Activated effector memory CD4-positive, alpha-beta T cell treated with Interleukin-2 at 50 U/mL for 16 hours (primary cell): ENCODE results near the gene RPS6KA5.
"Not testable (repeated sequence)": the region's sequence is repeated elsewhere in the genome, so short reads cannot be mapped to it uniquely, and the experiment has no call there.

Experiments
- DNase-seq: peaks from one replicate; pipeline ENCODE4 v3.0.0-alpha.2; 2020

RPS6KA5 gene

DNA sequence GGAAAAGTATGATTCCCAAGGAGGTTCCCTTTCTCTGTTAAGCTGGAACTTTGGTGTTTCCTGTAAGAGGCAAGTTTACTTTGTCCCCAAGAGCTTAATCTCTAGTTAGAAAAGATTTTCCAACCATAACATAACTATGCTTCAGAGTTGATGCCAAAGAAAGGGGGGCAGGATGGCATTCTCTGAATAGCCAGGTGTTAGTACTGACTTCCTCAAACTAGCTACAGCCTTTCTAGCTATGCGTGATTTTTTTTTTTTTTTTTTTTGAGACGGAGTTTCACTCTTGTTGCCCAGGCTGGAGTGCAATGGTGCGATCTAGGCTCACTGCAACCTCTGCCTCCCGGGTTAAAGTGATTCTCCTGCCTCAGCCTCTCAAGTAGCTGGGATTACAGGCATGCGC lies 204.3 kb downstream of the RPS6KA5 start:
- not testable (repeated sequence) for DNase-seq

DNA sequence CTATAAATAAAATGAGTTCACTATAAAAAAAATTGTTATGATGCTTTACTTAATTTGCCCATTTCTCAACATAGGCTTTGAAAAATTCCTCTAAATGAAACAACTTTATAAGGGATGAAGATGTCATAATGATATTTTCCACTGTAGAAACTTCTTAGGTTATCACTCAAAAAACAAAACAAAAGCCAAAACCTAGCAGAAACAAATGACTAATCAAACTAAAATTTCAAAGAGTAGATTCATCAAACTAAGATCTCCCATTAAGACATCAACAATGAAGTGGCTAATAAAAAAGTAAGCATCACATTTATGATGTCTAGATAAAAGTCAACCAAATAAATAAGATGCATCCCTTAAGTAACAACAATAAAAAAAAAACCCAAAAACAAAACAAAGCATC lies 207.3 kb downstream of the RPS6KA5 start:
- DNase-seq, result no peak

DNA sequence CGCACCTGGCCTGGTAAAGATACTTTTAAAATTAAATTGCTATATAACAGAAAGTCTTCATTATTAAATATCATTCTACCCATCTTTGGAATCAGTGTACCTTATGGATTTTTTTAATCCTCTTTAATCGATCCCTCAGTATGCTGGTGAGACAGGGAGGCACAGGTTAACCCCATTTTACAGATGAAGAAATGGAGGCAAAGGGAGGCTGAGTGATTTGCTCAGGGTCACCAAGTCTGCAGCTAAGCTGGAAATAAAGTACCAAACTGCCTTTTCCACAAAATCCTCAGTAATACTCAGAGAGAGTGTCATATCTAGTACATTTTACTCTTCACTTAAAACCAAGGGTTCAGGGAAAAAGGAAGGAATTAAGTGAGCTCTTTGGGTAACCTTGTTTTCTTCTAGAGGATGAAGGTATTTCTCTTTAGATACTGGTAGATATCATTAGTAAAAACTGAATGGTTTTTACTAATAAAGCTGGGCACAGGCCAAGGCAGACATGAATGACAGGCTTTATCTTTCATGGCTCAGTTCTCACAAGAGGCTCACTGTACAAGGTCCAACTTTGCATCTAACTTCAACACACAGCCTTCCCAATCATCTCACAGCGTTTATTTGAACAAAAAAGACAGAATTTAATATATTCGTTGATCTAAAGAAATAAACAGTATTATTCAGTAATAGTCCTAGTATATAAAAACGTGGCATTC lies 209.0 kb downstream of the RPS6KA5 start:
- DNase-seq, result no peak

DNA sequence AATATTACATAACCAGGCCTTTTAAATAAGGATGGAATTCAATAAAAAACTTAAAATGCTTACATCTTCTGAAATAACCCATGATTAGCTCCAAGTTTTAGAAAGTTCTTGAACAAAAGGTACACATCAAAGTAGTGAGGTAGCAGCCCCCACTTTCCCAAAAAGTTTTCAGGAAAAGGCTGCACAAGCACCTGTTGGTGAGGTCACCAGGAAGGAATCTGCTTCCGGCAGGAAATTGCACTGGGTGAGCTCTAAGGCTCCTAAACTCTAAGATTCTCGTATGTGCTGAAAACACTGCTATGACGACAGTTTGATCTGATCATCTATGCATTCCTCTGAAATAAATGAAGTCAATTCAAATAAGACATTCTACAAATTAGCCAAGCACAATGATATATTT lies 210.0 kb downstream of the RPS6KA5 start:
- DNase-seq, result no peak

DNA sequence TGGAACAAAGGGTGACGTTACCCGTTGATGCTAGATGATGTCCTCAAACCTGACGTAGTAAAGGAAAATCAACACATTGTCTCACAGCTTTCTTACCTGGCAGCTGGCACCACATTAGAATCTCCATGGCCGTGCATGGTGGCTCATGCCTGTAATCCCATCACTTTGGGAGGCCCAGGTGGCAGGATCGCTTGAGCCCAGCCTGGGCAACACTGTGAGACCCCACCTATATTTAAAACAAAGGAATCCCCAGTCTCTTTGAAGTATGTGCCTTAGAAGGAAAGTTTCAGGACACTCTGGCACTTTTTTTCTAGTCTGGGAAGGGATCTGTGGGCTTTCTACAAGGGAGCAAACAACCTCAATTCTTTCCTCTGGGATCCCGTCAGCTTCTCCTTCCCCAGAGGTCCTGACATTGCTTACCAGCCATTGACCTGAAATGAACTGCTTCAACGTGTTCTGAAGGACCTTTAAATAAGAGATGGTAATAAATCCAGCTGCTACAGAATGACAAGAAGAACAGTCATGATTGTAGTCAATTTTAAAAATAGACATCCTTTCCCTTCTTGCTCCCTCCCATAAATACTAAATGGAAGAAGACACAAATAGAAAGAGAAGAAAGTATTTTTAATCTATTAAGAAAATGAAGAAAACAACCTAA lies 210.5 kb downstream of the RPS6KA5 start:
- DNase-seq, result no peak

DNA sequence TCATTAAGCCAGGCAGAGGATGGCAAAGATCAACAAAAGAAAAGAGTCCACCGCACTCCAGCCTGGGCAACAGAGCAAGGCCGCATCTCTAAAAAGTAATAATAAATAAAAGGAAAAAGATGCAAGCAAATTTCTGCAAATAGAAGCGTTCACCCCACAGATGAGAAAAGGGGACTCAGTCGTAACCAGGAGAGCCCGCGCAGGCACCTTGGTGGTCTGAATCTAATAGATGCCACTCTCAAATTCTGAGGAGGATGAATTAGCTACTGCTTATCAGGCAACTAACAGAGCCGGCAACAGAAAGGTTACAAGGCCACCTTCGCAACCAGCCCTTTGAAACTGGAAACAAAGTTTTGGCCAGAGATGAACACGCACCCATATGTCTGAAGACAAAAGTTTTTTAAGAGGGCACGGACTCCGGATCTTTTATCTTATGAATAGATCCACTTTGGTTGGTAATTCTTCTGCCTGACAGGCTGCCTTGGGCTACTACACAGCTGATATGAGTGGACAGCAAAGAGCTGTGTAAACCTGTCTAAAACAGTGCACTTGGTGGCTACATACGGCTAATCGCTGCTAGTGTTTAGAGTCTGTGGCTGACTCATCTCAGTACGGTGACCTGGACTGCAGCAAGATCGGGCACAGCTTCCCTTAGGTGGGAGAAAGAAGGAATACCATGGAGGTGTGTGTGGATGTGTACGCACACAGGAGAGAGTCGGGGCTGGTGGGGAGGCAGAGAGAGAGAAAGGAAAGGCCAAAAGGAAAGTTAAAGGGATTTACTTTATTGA lies 211.3 kb downstream of the RPS6KA5 start:
- DNase-seq, result no peak

DNA sequence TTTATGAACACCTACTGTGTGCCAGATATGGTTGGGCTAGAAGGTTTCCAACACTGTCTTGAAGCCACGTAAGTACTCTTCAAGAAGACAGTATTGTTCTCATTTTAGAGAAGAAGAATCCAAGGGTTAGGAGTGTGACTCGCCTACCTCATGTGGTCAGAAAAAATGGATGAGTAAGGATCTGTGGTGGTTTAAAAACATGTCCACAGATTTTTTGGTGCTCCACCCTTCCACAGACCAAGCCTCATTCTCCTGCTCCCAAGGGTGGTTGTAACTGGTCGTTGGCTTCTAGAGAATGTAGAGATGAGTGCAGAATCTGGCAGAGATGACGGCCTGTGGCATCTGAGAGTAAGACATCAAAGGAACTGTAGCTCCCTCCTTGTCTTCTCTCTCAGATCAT lies 213.9 kb downstream of the RPS6KA5 start:
- DNase-seq, result no peak

DNA sequence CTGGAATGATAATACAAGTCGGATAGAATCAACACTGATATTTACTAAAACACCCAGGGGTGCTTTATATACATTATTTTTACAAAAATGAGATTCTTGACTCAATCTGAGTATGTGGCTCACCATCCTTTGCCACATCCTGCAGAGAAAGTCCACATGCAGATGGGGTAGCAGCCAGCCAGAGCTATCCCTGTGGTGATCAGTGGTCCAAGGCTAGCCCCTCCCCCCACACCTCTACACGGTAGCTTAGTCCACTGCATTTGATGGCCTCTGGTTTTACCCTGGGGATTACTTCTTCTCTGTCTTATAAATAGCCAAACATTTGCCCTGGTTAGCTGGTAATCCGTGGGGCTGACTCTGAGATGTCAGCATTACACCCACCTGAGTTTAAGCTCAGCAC lies 216.1 kb downstream of the RPS6KA5 start:
- no peak for DNase-seq

DNA sequence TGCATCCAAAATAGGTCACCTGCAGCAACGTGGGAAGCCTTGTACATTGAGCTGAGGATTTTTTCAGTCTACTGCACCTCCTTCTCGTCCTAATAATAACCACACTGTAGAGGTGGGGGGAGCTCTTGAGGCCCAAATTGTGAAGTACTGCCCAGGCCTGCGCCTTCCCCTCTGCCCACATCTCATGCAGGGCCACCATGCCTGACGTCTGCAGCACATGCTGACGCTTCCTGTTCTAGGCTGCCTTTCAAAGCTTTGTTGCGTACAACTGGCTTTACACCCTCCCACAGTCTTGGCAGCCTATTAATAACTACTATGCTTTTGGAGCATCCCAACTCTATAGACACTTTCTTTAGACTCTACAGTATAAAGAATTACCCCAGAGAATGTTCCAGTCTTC lies 217.7 kb downstream of the RPS6KA5 start:
- no peak for DNase-seq

DNA sequence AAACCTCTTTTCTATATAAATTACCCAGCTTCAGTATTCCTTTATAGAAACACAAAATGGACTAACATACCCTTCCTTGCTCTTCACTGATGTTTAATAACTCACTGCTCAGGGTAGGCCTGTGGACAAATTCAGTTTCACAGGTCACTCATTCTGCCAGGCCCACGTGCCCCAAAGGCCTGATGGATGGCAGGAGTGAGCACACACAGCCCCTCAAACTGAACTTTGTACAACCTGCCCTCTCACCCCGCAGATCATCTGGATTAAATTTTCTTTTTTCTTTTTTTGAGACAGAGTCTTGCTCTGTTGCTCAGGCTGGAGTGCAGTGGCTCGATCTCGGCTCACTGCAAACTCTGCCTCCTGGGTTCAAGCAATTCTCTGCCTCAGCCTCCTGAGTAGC lies 219.8 kb downstream of the RPS6KA5 start:
- DNase-seq, result not testable (repeated sequence)

DNA sequence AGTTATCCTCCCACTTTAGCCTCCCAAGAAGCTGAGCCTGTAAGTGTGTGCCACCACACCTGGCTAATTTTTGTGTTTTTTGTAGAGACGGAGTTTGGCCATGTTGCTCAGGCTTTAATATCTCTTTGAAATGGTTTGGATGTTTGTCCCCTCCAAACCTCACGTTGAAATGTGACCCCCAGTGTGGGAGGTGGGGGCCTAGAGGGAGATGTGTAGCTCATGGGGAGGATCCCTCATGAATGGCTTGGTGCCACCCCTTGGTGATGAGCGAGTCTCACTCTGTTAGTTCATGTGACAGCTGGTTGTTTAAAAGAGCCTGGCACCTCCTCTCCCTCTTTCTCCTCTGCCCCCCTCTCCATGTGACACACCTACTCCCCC lies 220.6 kb downstream of the RPS6KA5 start:
- no peak for DNase-seq

DNA sequence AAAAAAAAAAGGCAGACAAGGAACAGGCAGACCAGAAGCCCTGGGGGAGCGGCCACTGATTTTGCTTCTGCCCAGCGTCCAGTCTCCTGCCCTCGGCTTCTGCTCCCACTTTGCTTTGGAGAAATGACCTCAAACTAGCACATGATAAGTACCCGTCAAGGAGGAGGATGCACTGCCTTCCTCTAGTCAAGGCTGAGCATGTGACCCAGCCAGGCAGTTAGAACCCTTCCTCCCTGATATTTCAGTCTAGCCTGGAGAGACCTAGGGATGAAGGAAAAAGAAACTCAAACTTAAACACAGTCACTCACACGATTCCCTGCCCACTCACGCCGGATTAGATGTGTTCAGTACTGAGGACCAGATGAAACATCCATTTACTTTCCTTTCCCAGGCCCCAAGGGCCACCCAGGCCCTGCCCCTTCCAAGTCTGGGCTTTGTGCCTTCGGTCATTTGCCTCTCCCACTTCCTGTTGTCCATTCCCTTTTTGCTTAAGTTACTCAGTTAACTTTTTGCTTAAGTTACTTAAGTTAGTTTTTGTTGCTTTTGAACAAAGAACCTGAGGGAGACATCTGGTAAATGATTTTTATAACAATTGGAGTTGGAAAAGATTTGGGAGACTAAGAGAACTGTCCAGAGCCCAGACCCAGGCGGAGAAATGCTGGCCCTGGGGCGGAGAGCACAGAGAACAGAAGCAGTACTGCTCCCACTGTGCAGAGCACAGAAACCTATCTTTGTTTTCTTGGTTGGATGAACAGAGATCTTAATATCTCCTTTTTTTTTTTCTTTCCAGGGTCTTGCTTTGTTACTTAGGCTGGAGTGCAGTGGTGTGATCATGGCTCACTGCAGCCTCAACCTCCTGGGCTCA lies 221.2 kb downstream of the RPS6KA5 start:
- DNase-seq, result no peak

DNA sequence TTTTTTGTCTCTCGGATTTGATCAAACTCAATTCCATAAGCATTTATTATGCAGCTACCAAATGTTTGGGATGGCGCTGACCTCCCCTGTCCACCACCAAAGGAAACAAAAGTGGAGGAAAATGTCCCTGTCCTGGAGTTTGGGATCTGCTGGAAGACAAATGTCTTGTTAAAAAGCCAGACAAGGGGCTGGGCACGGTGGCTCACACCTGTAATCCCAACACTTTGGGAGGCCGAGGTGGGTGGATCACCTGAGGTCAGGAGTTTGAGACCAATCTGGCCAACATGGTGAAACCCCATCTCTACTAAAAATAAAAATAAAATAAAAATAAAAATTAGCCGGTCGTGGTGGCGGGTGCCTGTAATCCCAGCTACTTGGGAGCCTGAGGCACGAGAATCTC lies 221.9 kb downstream of the RPS6KA5 start:
- not testable (repeated sequence) for DNase-seq

DNA sequence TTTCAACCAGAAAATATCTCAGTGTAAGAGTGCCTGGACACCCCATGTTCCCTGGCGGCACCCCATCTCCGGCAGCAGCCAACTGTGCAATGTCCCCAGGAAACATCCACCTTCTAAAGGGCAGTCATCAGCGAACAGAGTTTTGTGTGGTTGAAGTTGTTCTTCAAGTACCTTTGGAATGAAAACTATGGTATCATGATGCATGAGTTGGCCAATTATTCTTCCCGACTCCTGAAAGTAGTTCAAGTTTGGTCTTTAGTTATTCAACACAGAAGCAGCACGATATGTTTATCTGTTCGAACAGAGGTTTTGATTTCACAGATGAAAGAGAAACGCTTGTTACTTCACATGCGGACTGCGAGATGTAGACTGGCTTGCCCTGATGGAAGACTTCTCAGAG lies 223.1 kb downstream of the RPS6KA5 start:
- DNase-seq, result no peak

DNA sequence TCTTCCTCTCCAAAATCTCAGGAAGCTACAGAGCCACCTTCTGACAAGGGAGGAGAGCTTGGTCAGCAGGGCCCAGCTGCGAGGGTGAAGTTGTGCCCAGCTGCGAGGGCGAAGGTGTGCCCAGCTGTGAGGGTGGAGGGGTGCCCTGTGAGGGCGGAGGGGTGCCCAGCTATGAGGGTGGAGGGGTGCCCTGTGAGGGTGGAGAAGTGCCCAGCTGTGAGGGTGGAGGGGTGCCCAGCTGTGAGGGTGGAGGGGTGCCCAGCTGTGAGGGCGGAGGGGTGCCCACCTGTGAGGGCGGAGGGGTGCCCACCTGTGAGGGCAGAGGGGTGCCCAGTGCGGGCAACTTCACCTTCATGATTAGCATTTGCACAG lies 223.8 kb downstream of the RPS6KA5 start:
- no peak for DNase-seq

DNA sequence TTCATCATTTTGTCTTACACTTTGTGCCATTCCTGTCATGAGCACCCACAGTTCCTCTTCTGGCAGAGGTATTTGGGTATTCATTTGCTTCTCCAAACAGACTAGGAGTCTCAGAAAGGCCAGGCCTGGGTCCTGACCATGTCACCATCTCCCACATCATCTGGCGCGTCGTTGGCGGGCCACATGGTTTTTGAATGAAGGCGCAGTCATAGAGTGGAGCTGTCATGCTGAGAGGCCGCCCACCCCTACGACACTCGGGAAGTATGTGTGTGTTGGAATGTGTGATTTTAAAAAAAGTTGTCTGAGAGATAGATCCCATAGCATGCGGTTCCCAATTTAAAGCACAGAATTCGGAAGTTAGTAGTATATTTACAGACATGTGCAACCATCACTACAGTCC lies 228.6 kb downstream of the RPS6KA5 start:
- no peak for DNase-seq

DNA sequence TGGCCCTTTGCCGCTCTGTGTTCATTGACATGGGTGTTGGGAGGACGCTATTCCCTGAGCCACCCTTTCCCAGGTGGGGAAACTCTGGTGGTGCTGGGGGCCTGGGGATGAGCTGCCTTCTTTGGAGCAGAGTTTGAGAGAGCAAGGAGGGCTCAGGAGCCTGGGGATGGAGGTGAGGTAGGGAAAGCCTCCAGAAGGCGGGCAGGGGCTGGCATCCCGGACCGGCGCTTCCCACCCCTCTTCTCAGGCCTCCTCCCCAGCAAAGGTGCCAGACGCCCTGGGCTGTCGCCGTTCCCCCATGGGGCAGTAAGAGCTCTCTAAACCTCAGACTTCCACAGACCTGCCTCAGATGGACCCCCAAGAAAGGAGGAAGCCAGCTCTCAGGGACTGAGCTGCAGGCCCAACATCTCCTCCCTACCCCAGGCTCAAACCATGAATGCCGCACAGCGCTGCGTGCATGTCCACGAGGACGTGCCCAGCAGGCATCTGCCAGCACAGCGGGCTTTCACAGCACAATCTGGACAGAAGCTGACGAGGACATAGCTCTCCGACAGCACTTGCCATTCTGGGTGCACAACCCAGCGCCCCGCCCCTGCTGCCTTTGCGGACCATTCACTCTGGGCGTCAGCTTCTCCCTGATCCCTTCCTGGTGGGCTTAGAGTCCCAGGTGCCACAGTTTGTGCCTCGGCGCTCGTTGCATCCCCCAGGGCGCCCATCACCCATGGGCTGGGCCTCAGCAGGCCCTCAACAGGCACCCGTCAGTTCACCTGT lies 229.3 kb downstream of the RPS6KA5 start:
- no peak for DNase-seq

DNA sequence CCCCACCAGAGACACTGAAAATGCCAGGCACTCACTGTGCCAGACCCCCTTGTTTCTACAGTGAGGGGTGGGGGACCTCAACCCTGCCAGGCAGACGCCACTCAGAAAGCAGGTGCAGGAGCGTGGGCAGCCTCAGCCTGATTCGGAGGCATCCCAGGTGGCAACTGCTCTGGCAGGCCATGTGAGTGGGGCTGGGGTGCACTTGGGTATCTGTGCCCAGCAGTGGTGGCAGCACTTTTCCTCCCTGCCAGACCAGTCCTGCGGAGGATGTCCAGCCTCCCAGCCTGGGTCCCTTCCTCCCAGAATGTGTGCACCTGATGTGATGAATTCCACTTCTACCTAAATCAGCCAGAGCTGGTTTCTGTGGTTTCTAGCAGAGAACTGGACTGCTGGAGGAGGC lies 230.8 kb downstream of the RPS6KA5 start:
- DNase-seq, result no peak

DNA sequence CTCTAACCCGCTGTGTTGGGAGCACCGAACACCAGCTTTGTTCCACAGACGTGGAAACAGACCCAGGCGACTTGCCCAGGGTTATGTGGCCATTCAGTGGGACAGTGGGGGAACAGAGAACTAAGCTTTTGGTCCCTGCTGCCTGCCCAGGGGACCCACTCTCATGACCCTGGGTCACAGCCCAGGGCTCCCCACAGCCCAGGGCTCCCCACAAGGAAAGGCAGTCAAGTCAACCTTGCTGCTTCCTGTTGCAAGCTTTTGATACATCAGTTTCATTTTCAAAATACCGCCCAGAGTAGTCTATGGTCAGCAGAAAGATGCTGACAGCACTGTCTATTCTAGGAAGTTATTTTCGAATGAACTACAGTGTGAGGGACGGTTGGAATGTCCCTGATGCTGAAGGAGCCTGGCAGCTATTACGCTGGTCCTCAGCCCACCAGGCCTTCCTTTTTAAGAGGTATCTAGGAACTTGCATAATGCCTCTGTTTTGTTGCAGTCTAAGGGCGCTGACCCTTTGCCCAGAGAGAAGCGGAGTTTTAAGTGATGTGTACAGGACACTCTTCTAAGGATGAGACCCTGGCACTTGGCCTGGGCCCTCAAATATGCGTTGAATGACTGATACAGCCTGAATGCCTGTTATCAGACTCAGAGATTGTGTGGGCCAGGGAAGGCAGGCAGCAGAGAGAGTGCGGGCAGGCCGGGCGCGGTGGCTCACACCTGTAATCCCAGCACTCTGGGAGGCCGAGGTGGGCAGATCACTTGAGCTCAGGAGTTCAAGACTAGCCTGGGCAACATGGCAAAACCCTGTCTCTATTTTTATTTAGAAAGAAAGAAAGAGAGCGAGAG lies 231.6 kb downstream of the RPS6KA5 start:
- DNase-seq, result peak; percentile 8

DNA sequence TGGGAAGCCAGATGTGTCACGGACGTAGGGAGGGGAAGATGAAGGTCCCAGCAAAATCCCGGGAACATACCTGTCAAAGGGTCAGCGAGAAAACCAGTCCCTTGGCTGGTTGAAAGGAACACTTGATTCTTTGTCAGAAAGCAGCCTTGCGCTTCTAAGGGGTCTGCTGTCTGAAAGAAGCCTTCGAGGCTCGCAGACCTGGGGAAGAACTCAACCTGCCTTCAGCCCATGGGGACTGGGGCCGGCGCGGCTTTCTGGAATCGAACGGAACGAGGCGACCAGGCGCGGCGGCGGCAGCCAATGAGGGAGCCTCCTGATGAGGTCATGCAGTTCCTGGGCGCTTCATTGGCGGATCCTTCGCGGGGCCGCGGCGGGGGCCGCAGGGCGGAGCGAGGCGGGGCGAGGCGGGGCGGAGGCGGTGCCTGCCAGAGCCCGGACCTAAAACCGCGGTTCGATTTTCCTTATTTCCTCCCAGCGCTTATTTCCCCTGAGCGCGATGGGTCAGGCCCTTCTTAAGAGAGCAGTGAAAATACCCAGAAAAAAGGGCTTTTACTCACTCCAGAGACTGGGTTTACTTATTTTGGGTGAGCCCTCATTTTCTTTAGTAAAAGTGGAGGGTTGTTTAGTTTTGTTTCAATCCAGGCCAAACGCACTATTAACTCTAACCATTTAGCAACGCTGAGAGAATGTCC lies 232.4 kb downstream of the RPS6KA5 start:
- DNase-seq, result peak; percentile 87

DNA sequence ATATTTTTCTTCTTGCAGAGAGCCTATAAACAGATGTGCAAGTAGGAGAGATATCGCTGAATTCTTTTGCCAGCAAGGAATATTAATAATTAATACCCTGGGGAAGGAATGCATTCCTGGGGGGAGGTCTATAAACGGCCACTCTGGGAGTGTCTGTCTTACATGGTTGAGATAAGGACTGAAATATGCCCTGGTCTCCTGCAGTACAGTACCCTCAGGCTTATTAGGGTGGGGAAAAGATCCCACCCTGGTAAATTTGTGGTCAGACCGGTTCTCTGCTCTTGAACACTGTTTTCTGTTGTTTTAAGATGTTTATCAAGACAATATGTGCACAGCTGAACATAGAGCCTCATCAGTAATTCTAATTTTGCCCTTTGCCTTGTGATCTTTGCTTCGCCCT lies 236.9 kb downstream of the RPS6KA5 start:
- not testable (repeated sequence) for DNase-seq
